PC-9 (cell line): ENCODE data around the gene NECAB3. TPM values are rescaled to one million over a fixed set of nuclear protein-coding genes. Genes with fewer than 3 reads are reported as not detected.

ENCODE experiments used
- BruUV-seq: library from RNA; stranded (reverse); fragments of 400-500 nt; replicated peaks from 2 replicates; lab custom pipeline; 2021; lab: Mats Ljungman, UMichigan
- CTCF ChIA-PET: fragments of 300-600 bp; sonication (Branson Sonifier 250); formaldehyde crosslinking; loops from one replicate; lab custom pipeline; 2022; ENCODE audit warnings: antibody characterized with exemption; lab: Charles Lee
- POLR2A ChIA-PET: fragments of 300-600 bp; sonication (Branson Sonifier 250); formaldehyde crosslinking; loops from one replicate; lab custom pipeline; 2022; ENCODE audit warnings: antibody characterized with exemption; ENCODE audit not compliant: unreplicated experiment; lab: Charles Lee
- DNase-seq, 2 experiments: peaks; one replicate each; pipeline versions ENCODE4 v3.0.0 to v3.0.0-alpha.2; 2015 to 2022; ENCODE audit warnings: mixed read lengths in 1 of 2
- H2AFZ ChIP-seq: fragments of 200-600 bp; sonication (generic); 2 replicates; pipeline ENCODE4 v1.8.1; 2017; ENCODE audit warnings: antibody characterized with exemption
- H3F3A ChIP-seq: fragments of 200-600 bp; sonication (generic); 2 replicates; pipeline ENCODE4 v1.8.1; 2017; ENCODE audit warnings: antibody characterized with exemption, mild to moderate bottlenecking, low read depth; ENCODE audit not compliant: insufficient read depth
- H3K27ac ChIP-seq: fragments of 200-600 bp; sonication (generic); 2 replicates; pipeline ENCODE4 v1.6.1; 2016; ENCODE audit warnings: mixed run types
- H3K27me3 ChIP-seq: fragments of 200-600 bp; sonication (generic); 2 replicates; pipeline ENCODE4 v1.6.1; 2016; ENCODE audit warnings: low read depth, mixed run types; ENCODE audit not compliant: insufficient read depth
- H3K36me3 ChIP-seq: fragments of 200-600 bp; sonication (generic); 2 replicates; pipeline ENCODE4 v1.6.1; 2016; ENCODE audit warnings: low read depth, mixed run types
- H3K4me1 ChIP-seq: fragments of 200-600 bp; sonication (generic); replicated peaks from 2 replicates; pipeline ENCODE4 v1.6.1; 2016; ENCODE audit warnings: mixed run types; ENCODE audit not compliant: insufficient read depth
- H3K4me2 ChIP-seq: fragments of 200-600 bp; sonication (generic); 2 replicates; pipeline ENCODE4 v1.6.1; 2017; ENCODE audit warnings: mixed run types
- H3K4me3 ChIP-seq: fragments of 200-600 bp; sonication (generic); 2 replicates; pipeline ENCODE4 v1.6.1; 2016; ENCODE audit warnings: mixed run types
- H3K79me2 ChIP-seq: fragments of 200-600 bp; sonication (generic); 2 replicates; pipeline ENCODE4 v1.6.1; 2017; ENCODE audit warnings: low read depth, mixed run types
- H3K9me2 ChIP-seq: fragments of 200-600 bp; sonication (generic); 2 replicates; pipeline ENCODE4 v1.8.1; 2017; ENCODE audit warnings: mild to moderate bottlenecking; ENCODE audit not compliant: insufficient read depth
- H3K9me3 ChIP-seq: fragments of 200-600 bp; sonication (generic); 2 replicates; pipeline ENCODE4 v1.8.1; 2016; ENCODE audit warnings: low read depth; ENCODE audit not compliant: insufficient read depth
- H4K20me1 ChIP-seq: fragments of 200-600 bp; sonication (generic); 2 replicates; pipeline ENCODE4 v1.8.1; 2017; ENCODE audit not compliant: insufficient read depth
- EZH2 ChIP-seq: fragments of 200-600 bp; sonication (generic); IDR thresholded peaks from 2 replicates; pipeline ENCODE4 v1.8.0; 2017; ENCODE audit warnings: antibody characterized with exemption, low read depth
- intact Hi-C: fragments of 100-400 bp; cut with micrococcal nuclease; formaldehyde crosslinking; loops from one replicate; pipeline ENCODE4 v1.10.0; 2022; ENCODE audit not compliant: unreplicated experiment
- total RNA-seq: library from RNA; stranded (reverse); gene quantifications from 2 replicates; pipeline ENCODE4 v1.2.3, GENCODE V29; 2021
- TF ChIP-seq, protein P1 (sequence below): fragments of 200-600 bp; sonication (generic); conservative IDR thresholded peaks from 2 replicates; pipeline ENCODE4 v1.6.1; 2017; ENCODE audit warnings: mixed run types, antibody characterized with exemption, mild to moderate bottlenecking, moderate library complexity

NECAB3 gene
- total RNA-seq, 1 experiment from 2014 or later: 72.1 TPM

DNA sequence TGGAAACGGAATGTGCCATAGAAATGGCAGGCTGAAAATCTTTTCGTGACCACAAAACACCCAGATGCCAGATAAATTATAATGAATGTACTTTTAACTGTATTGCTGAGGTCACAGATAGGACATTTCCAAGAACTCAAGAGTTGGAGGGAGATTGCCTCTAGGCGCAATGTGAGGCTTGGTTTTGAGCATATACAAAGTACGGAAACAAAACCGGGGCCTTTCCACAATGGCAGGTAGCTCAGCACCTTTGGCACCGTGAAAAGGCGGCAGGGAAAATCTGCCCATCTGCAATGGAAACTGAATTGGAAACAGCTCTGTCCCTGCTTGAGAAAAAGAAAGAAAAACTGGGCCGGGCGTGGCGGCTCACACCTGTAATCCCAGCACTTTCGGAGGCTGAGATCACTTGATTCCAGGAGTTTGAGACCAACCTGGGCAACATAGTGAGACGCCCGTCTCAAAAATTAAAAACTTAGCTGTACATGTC, 22.6 kb downstream of the NECAB3 start:
- Histone ChIP-seq H3F3A (peaks cover 32% of the 10 kb centered on the region), H3K4me2 (peak overlapping the region; percentile 48), H3K4me3 (no peak overlapping the region), H3K4me1 (peaks cover 48% of the 10 kb centered on the region), H3K27ac (no peak overlapping the region), H3K27me3 (no peaks in the 10 kb centered on the region), H3K9me3 (no peaks in the 10 kb centered on the region), H3K9me2 (no peaks in the 10 kb centered on the region), H3K79me2 (no peaks in the 10 kb centered on the region), H4K20me1 (no peaks in the 10 kb centered on the region), H2AFZ (no peak overlapping the region), H3K36me3 (no peaks in the 10 kb centered on the region)
- TF ChIP-seq, protein P1, sequence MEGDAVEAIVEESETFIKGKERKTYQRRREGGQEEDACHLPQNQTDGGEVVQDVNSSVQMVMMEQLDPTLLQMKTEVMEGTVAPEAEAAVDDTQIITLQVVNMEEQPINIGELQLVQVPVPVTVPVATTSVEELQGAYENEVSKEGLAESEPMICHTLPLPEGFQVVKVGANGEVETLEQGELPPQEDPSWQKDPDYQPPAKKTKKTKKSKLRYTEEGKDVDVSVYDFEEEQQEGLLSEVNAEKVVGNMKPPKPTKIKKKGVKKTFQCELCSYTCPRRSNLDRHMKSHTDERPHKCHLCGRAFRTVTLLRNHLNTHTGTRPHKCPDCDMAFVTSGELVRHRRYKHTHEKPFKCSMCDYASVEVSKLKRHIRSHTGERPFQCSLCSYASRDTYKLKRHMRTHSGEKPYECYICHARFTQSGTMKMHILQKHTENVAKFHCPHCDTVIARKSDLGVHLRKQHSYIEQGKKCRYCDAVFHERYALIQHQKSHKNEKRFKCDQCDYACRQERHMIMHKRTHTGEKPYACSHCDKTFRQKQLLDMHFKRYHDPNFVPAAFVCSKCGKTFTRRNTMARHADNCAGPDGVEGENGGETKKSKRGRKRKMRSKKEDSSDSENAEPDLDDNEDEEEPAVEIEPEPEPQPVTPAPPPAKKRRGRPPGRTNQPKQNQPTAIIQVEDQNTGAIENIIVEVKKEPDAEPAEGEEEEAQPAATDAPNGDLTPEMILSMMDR: no peak
- no peak for TF ChIP-seq EZH2
- no peak for DNase-seq
- intact Hi-C loops: loop anchor here (2.0 to 5.0 kb wide), 2 partner anchors 195 to 249 kb away; partner anchors contain the start of gene CDK5RAP1
- BruUV-seq: TSS peak; percentile 5
- ChIA-PET POLR2A (interaction anchor here (0.6 kb wide), 1 partner anchor 135 kb away, joined by 14 read pairs; no protein-coding TSS in a partner anchor), CTCF (interaction anchor here (0.5 kb wide), 1 partner anchor 473 kb away, joined by 3 read pairs; no protein-coding TSS in a partner anchor)

DNA sequence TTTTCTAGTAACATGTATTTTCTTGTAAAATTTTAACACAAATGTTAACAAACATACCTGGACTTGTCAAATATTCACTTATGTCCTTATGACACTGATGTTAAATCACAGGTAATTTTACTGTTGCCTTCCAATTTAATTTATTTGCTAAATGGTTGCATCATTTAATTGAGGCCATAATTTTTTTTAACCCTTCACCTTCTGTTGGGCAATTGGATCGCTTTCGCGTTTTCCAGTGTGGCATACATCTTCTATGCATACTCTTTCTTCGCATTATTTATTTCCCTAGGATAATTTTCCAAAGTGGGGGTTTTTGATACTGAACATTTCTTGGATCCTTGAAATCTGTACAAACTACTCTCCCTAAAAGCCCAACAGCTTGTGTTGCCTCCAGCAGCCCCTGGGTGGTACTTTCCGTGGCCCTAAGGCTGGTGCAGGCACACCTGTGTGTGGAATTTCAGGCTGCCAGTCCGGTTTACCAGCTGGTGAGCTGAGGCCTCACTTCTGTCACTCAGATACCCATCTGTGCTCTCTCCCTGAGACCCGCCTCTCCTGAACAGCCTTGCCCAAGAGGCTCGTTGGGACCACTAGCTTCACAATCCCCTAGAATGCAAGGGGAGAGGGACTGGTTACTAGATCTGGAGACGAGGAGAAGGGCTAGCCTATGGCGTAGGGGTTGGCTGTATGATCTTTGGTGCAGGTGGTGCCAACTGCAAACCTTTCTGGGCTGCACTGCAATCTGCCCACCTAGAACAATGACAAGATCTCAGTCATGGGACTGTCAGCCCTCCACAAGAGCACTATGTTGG, 23.3 kb downstream of the NECAB3 start:
- Histone ChIP-seq H3K9me3 (no peaks in the 10 kb centered on the region), H3F3A (peaks cover 32% of the 10 kb centered on the region), H3K9me2 (no peaks in the 10 kb centered on the region), H3K36me3 (no peaks in the 10 kb centered on the region), H3K79me2 (no peaks in the 10 kb centered on the region), H3K4me3 (no peak overlapping the region), H3K4me1 (peaks cover 48% of the 10 kb centered on the region), H3K27me3 (no peaks in the 10 kb centered on the region), H2AFZ (no peak overlapping the region), H4K20me1 (no peaks in the 10 kb centered on the region), H3K4me2 (peak overlapping the region; percentile 48), H3K27ac (no peak overlapping the region)
- BruUV-seq: no TSS peak
- intact Hi-C loops: loop anchor here (2.0 to 5.0 kb wide), 2 partner anchors 194 to 249 kb away; partner anchors contain the start of gene CDK5RAP1
- no peak for TF ChIP-seq EZH2
- TF ChIP-seq, protein P1: 0 out of 2 replicates have a peak, but pooled peaks have one; percentile 25
- ChIA-PET CTCF (interaction anchor here (0.5 to 0.6 kb wide), 2 partner anchors 193 to 472 kb away, joined by 4 to 5 read pairs; no protein-coding TSS in a partner anchor), POLR2A (no interaction called here)
- peak; percentile 81 to 82 for DNase-seq

DNA sequence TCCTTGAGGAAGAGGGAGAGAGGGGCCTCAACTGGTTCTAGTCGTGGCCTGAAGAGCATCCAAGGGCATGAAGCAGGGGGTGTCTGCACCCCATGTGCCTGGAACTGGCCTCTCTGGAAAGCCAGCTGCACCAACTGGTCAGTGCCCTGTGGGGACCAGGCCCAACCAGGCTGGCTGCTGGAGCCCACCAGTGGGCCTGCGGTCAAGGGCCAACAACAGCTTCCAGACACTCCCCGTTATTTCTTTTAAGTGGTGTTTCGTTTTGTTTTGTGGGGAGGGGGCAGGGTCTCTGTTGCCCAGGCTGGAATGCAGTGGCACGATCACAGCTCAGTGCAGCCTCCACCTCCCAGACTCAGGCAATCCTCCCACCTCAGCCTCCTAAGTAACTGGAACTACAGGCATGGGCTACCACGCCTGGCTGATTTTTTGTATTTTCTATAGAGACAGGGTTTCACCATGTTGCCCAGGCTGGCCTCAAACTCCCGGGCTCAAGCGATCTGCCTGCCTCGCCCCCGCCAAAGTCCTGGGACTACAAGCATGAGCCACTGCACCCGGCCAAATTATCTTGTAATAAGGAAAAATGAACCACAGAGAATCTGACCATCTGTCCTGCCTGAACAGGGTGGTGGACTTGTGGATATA, 24.0 kb downstream of the NECAB3 start:
- Histone ChIP-seq H3K9me2 (no peaks in the 10 kb centered on the region), H3K27me3 (no peaks in the 10 kb centered on the region), H3K79me2 (no peaks in the 10 kb centered on the region), H3K4me2 (peak overlapping the region; percentile 48), H3K36me3 (no peaks in the 10 kb centered on the region), H3K4me1 (peaks cover 44% of the 10 kb centered on the region), H2AFZ (no peak overlapping the region), H3K27ac (no peak overlapping the region), H3K4me3 (no peak overlapping the region), H3K9me3 (no peaks in the 10 kb centered on the region), H3F3A (peaks cover 32% of the 10 kb centered on the region), H4K20me1 (no peaks in the 10 kb centered on the region)
- intact Hi-C loops: loop anchor here (2.0 to 5.0 kb wide), 2 partner anchors 193 to 248 kb away; partner anchors contain the start of gene CDK5RAP1
- no peak for TF ChIP-seq EZH2
- TF ChIP-seq, protein P1: no peak
- DNase-seq: no peak
- POLR2A ChIA-PET: interaction anchor here (0.7 kb wide), 1 partner anchor 82 kb away, joined by 3 read pairs; no protein-coding TSS in a partner anchor
- no TSS peak for BruUV-seq
- CTCF ChIA-PET: interaction anchor here (0.5 to 0.6 kb wide), 2 partner anchors 193 to 473 kb away, joined by 4 to 5 read pairs; no protein-coding TSS in a partner anchor
